SK-N-SH (cell line): ENCODE results near the gene N4BP3. TPM values are rescaled to one million over a fixed set of nuclear protein-coding genes. Genes with fewer than 3 reads are reported as not detected.

Source experiments
- CTCF ChIA-PET: fragments of 300-600, 350-600 bp; formaldehyde crosslinking; extraction: SDS; loops from one replicate; lab custom pipeline; 2021; lab: Yijun Ruan, JAX
- POLR2A ChIA-PET: fragments of 350-600 bp; sonication (Branson Sonifier 250); formaldehyde crosslinking; extraction: SDS; loops from one replicate; lab custom pipeline; 2020; ENCODE audit warnings: antibody characterized with exemption, inconsistent platforms; lab: Yijun Ruan, JAX
- DNase-seq: peaks from one replicate; pipeline ENCODE4 v3.0.0; 2012
- H2AFZ ChIP-seq: fragments of 200-600 bp; sonication (generic); 2 replicates; pipeline ENCODE4 v1.8.1; 2016; ENCODE audit warnings: antibody characterized with exemption, mild to moderate bottlenecking, low read depth
- H3F3A ChIP-seq: fragments of 200-600 bp; sonication (generic); replicated peaks from 2 replicates; pipeline ENCODE3; 2016; ENCODE audit warnings: antibody characterized with exemption, mild to moderate bottlenecking; ENCODE audit not compliant: insufficient read depth
- H3K27ac ChIP-seq, 2 experiments: fragments of 200-500 bp in 1 of 2; fragments of 200-600 bp in 1 of 2; sonication (Bioruptor generic) in 1 of 2; sonication (generic), shearing (Covaris generic) in 1 of 2; 2 replicates each; pipeline versions ENCODE4 v1.5.1 to v1.6.1; 2014 to 2016; ENCODE audit warnings: low read depth in 2 of 2, inconsistent platforms in 1 of 2, low read length in 1 of 2, mild to moderate bottlenecking in 1 of 2, mixed read lengths in 1 of 2
- H3K27me3 ChIP-seq: fragments of 200-600 bp; sonication (generic), shearing (Covaris generic); 2 replicates; pipeline ENCODE4 v1.6.1; 2016; ENCODE audit warnings: mixed run types; ENCODE audit not compliant: insufficient read depth
- H3K36me3 ChIP-seq, 2 experiments: fragments of 200-500 bp in 1 of 2; fragments of 200-600 bp in 1 of 2; sonication (Bioruptor generic) in 1 of 2; sonication (generic) in 1 of 2; replicated peaks in 1 of 2; 2 replicates each; pipeline versions ENCODE3 to v1.5.1; 2014 to 2016; ENCODE audit warnings: low read length in 1 of 2, mild to moderate bottlenecking in 1 of 2; ENCODE audit not compliant: insufficient read depth in 2 of 2, control insufficient read depth in 1 of 2
- H3K4me1 ChIP-seq, 2 experiments: fragments of 200-500 bp in 1 of 2; fragments of 200-600 bp in 1 of 2; sonication (Bioruptor generic) in 1 of 2; sonication (generic), shearing (Covaris generic) in 1 of 2; 2 replicates each; pipeline versions ENCODE4 v1.5.1 to v1.6.1; 2014 to 2016; ENCODE audit warnings: low read depth in 1 of 2, low read length in 1 of 2, mixed run types in 1 of 2; ENCODE audit not compliant: insufficient read depth in 2 of 2, control insufficient read depth in 1 of 2
- H3K4me2 ChIP-seq: fragments of 200-600 bp; sonication (generic), shearing (Covaris generic); 2 replicates; pipeline ENCODE4 v1.6.1; 2017; ENCODE audit warnings: mixed run types
- H3K4me3 ChIP-seq, 2 experiments: fragments of 200-500 bp in 1 of 2; fragments of 200-600 bp in 1 of 2; sonication (Bioruptor generic) in 1 of 2; sonication (generic), shearing (Covaris generic) in 1 of 2; 2 replicates each; pipeline versions ENCODE4 v1.5.1 to v1.8.1; 2014 to 2016; ENCODE audit warnings: low read depth in 2 of 2, inconsistent platforms in 1 of 2, low read length in 1 of 2, mild to moderate bottlenecking in 1 of 2, mixed read lengths in 1 of 2, moderate library complexity in 1 of 2
- H3K79me2 ChIP-seq: fragments of 200-600 bp; sonication (generic); 2 replicates; pipeline ENCODE4 v1.8.1; 2017; ENCODE audit warnings: mild to moderate bottlenecking; ENCODE audit not compliant: insufficient read depth
- H3K9ac ChIP-seq: fragments of 200-600 bp; sonication (generic); 2 replicates; pipeline ENCODE4 v1.6.1; 2017; ENCODE audit warnings: mixed run types
- H3K9me2 ChIP-seq: fragments of 200-600 bp; sonication (generic); 2 replicates; pipeline ENCODE4 v1.6.1; 2017; ENCODE audit warnings: mixed run types
- H3K9me3 ChIP-seq: fragments of 200-600 bp; sonication (generic); 2 replicates; pipeline ENCODE4 v1.6.1; 2017; ENCODE audit warnings: mixed run types, mild to moderate bottlenecking, moderate library complexity
- H4K20me1 ChIP-seq: fragments of 200-600 bp; sonication (generic); 2 replicates; pipeline ENCODE4 v1.6.1; 2017; ENCODE audit warnings: mild to moderate bottlenecking, mixed run types; ENCODE audit not compliant: insufficient read depth
- CHD2 ChIP-seq: fragments of 150-350 bp; IDR thresholded peaks from 2 replicates; pipeline ENCODE4 v1.6.1; 2018; ENCODE audit warnings: low read length; ENCODE audit not compliant: partially characterized antibody
- CTCF ChIP-seq: fragments of 200-600 bp; sonication (generic); IDR thresholded peaks from 2 replicates; pipeline ENCODE4 v1.6.1; 2017; ENCODE audit warnings: antibody characterized with exemption, mild to moderate bottlenecking, moderate library complexity
- ELF1 ChIP-seq: IDR thresholded peaks from 2 replicates; pipeline ENCODE4 v1.4.0; 2012
- EZH2phosphoT487 ChIP-seq: fragments of 200-600 bp; sonication (generic); IDR thresholded peaks from 2 replicates; pipeline ENCODE4 v1.6.1; 2017; ENCODE audit warnings: low read depth, mixed run types, mild to moderate bottlenecking, antibody characterized with exemption, moderate library complexity, borderline replicate concordance
- FOXJ3 ChIP-seq: sonication (generic); formaldehyde crosslinking; IDR thresholded peaks from 2 replicates; pipeline ENCODE4 v1.5.1; 2020; ENCODE audit warnings: mild to moderate bottlenecking, missing genetic modification reagents
- GABPA ChIP-seq: IDR thresholded peaks from 2 replicates; pipeline ENCODE4 v1.4.0; 2012; ENCODE audit warnings: low read depth, mild to moderate bottlenecking
- MAX ChIP-seq: IDR thresholded peaks from 2 replicates; pipeline ENCODE4 v1.4.0; 2012; ENCODE audit warnings: low read depth
- MXI1 ChIP-seq: IDR thresholded peaks from 2 replicates; pipeline ENCODE4 v1.6.1; 2012; ENCODE audit warnings: mild to moderate bottlenecking, low read depth, low read length, improper control_type of control experiment
- RAD21 ChIP-seq: IDR thresholded peaks from 2 replicates; pipeline ENCODE4 v1.6.1; 2012; ENCODE audit warnings: mild to moderate bottlenecking, low read length
- RCOR1 ChIP-seq: fragments of 150-350 bp; IDR thresholded peaks from 2 replicates; pipeline ENCODE4 v1.6.1; 2017; ENCODE audit warnings: antibody characterized with exemption, low read length
- RFX5 ChIP-seq: IDR thresholded peaks from 2 replicates; pipeline ENCODE4 v1.6.1; 2012; ENCODE audit warnings: mild to moderate bottlenecking, improper control_type of control experiment, low read length
- RXRA ChIP-seq: IDR thresholded peaks from 2 replicates; pipeline ENCODE4 v1.4.0; 2012; ENCODE audit warnings: low read depth, mild to moderate bottlenecking, borderline replicate concordance
- SIN3A ChIP-seq: IDR thresholded peaks from 2 replicates; pipeline ENCODE4 v1.6.1; 2012; ENCODE audit warnings: low read depth, mild to moderate bottlenecking, low read length, moderate library complexity, borderline replicate concordance
- SMC3 ChIP-seq: IDR thresholded peaks from 2 replicates; pipeline ENCODE4 v1.6.1; 2012; ENCODE audit warnings: low read depth, low read length, improper control_type of control experiment
- TCF12 ChIP-seq: IDR thresholded peaks from 2 replicates; pipeline ENCODE4 v1.4.0; 2012
- USF1 ChIP-seq: IDR thresholded peaks from 2 replicates; pipeline ENCODE4 v1.4.0; 2012; ENCODE audit warnings: low read depth, borderline replicate concordance
- USF2 ChIP-seq: fragments of 150-350 bp; IDR thresholded peaks from 2 replicates; pipeline ENCODE4 v1.6.1; 2017; ENCODE audit warnings: antibody characterized with exemption, low read length, low read depth, borderline replicate concordance
- WGBS: methylation state at CpG from one replicate; pipeline ENCODE4 v1.1.6; 2017; ENCODE audit warnings: low lambda C conversion rate; 5-methylcytosine and 5-hydroxymethylcytosine counted together
- polyA plus RNA-seq, 3 experiments: library from polyadenylated mRNA; depleted of rRNA; stranded (reverse); fragments of >200 nt; gene quantifications; 2 replicates each; pipeline ENCODE4 v1.2.3, GENCODE V29; 2012

The N4BP3 gene
- polyA plus RNA-seq, 1 of the 3 experiments (the other 2 are of a cell fraction) = 0.28 TPM

- H3F3A ChIP-seq = no peaks in the 10 kb centered on the region
- H3K9ac ChIP-seq = no peak overlapping the region
- H3K4me2 ChIP-seq = no peak overlapping the region
- H3K27me3 ChIP-seq = no peaks in the 10 kb centered on the region
- ChIA-PET POLR2A (interaction anchor here (1.0 to 1.6 kb wide), 5 partner anchors 11 to 100 kb away, joined by 3 to 9 read pairs (median 5); partner anchors contain the start of genes HNRNPAB, NHP2 and RMND5B), CTCF (interaction anchor here (0.8 to 9.4 kb wide), 17 partner anchors 8 to 65 kb away, joined by 3 to 116 read pairs (median 7); partner anchors contain the start of genes NHP2 and RMND5B)
- H3K36me3 ChIP-seq = no peaks in the 10 kb centered on the region
- WGBS = 91% methylated on average over 6 of the region's 27 CpGs
- peaks cover 0 to 37% of the 10 kb centered on the region in 2 experiments; a peak in 1 of 4 replicates for H3K4me1 ChIP-seq
- H3K4me3 ChIP-seq = no peak overlapping the region
- no peaks in the 10 kb centered on the region for H3K9me3 ChIP-seq
- H2AFZ ChIP-seq = no peak overlapping the region
- TF ChIP-seq RFX5 (no peak), GABPA (no peak), USF2 (no peak), MAX (no peak), TCF12 (no peak), EZH2phosphoT487 (no peak), USF1 (no peak)
- H3K9me2 ChIP-seq = no peaks in the 10 kb centered on the region
- DNase-seq = no peak
- H3K79me2 ChIP-seq = no peaks in the 10 kb centered on the region
- H3K27ac ChIP-seq = no peak overlapping the region
- H4K20me1 ChIP-seq = no peaks in the 10 kb centered on the region
Measured at GRCh38 chr5:178119915-178120606, 6.7 kb downstream of the N4BP3 start.

GRCh38 chr5:178120607-178121357, 7.5 kb downstream of the N4BP3 start:
- no peaks in the 10 kb centered on the region for H3K79me2 ChIP-seq
- H4K20me1 ChIP-seq = no peaks in the 10 kb centered on the region
- no peaks in the 10 kb centered on the region for H3F3A ChIP-seq
- POLR2A ChIA-PET = interaction anchor here (0.9 to 1.6 kb wide), 7 partner anchors 11 to 99 kb away, joined by 3 to 9 read pairs (median 4); partner anchors contain the start of genes HNRNPAB, NHP2 and RMND5B
- H3K4me2 ChIP-seq = no peak overlapping the region
- no peaks in the 10 kb centered on the region for H3K9me3 ChIP-seq
- DNase-seq = peak; percentile 95
- H3K36me3 ChIP-seq = no peaks in the 10 kb centered on the region
- no peaks in the 10 kb centered on the region for H3K9me2 ChIP-seq
- no peaks in the 10 kb centered on the region for H3K27me3 ChIP-seq
- peak overlapping the region in 1 of 2 experiments; percentile 58; a peak in 1 of 4 replicates for H3K27ac ChIP-seq
- WGBS = 44% methylated on average over 9 of the region's 29 CpGs
- H3K4me1 ChIP-seq = peaks cover 0 to 37% of the 10 kb centered on the region in 2 experiments; a peak in 1 of 4 replicates
- H3K9ac ChIP-seq = no peak overlapping the region
- H3K4me3 ChIP-seq = peak overlapping the region in 1 of 2 experiments; percentile 12; a peak in 1 of 4 replicates
- CTCF ChIA-PET = interaction anchor here (0.7 to 9.4 kb wide), 20 partner anchors 8 to 79 kb away, joined by 3 to 116 read pairs (median 7); partner anchors contain the start of genes NHP2 and RMND5B
- H2AFZ ChIP-seq = no peak overlapping the region
- TF ChIP-seq RCOR1 = no peak
- peak; percentile 19; the same call in 1 of the 2 replicates for TF ChIP-seq SMC3
- no peak for TF ChIP-seq USF1
- TF ChIP-seq CTCF = peak; percentile 56
- no peak for TF ChIP-seq RXRA
- peak; percentile 94 for TF ChIP-seq MXI1
- no peak for TF ChIP-seq EZH2phosphoT487
- no peak for TF ChIP-seq ELF1
- peak; percentile 21 for TF ChIP-seq CHD2
- peak; percentile 36 for TF ChIP-seq RAD21
- TF ChIP-seq SIN3A = peak; percentile 46; the same call in 1 of the 2 replicates
- TF ChIP-seq FOXJ3 (CRISPR knock-in tag) = peak; percentile 46; the same call in 1 of the 2 replicates
- no peak for TF ChIP-seq USF2
- TF ChIP-seq MAX = 0 out of 2 replicates have a peak, but pooled peaks have one; percentile 36
